NB4 (cell line): ENCODE data around the gene PSMB4.

Source experiments
- DNase-seq: peaks from one replicate; pipeline ENCODE4 v3.0.0; 2010; ENCODE audit warnings: low read depth
- H3K4me3 ChIP-seq: one replicate; pipeline ENCODE4 v1.5.1; 2011; ENCODE audit warnings: mild to moderate bottlenecking, low read depth, low read length, moderate library complexity
- CTCF ChIP-seq: IDR thresholded peaks from one replicate; pipeline ENCODE4 v1.5.1; 2012; ENCODE audit warnings: low read depth, low read length
- MYC ChIP-seq: IDR thresholded peaks from 2 replicates; pipeline ENCODE4 v1.6.1; 2011; ENCODE audit warnings: low read depth, low read length
- POLR2A ChIP-seq: IDR thresholded peaks from 2 replicates; pipeline ENCODE4 v1.6.1; 2011; ENCODE audit warnings: mild to moderate bottlenecking; ENCODE audit not compliant: insufficient read length; ENCODE audit errors: extremely low read depth
- TF ChIP-seq, protein P1 (sequence below): IDR thresholded peaks from 2 replicates; pipeline ENCODE4 v1.6.1; 2011; ENCODE audit warnings: low read depth, low read length

PSMB4 gene

GRCh38 chr1:151401125-151401788 lies 1.9 kb downstream of the PSMB4 start:
- TF ChIP-seq POLR2A (no peak), CTCF (no peak), MYC (no peak)
- TF ChIP-seq, protein P1, sequence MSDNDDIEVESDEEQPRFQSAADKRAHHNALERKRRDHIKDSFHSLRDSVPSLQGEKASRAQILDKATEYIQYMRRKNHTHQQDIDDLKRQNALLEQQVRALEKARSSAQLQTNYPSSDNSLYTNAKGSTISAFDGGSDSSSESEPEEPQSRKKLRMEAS: no peak

GRCh38 chr1:151401860-151402259 lies 2.5 kb downstream of the PSMB4 start:
- DNase-seq: no peak
- no peak overlapping the region for H3K4me3 ChIP-seq
- TF ChIP-seq POLR2A: no peak
- TF ChIP-seq CTCF: no peak
- TF ChIP-seq, protein P1: no peak
- TF ChIP-seq MYC: no peak

More at GRCh38 chr1:151401125-151401788, 1.9 kb downstream of the PSMB4 start:
- no peak for DNase-seq
- H3K4me3 ChIP-seq: peak overlapping the region; percentile 96

GRCh38 chr1:151402764-151403163 lies 3.4 kb downstream of the PSMB4 start:
- no peak overlapping the region for H3K4me3 ChIP-seq
- TF ChIP-seq, protein P1: no peak
- TF ChIP-seq POLR2A: no peak
- TF ChIP-seq MYC: no peak
- TF ChIP-seq CTCF: no peak
- no peak for DNase-seq

DNA sequence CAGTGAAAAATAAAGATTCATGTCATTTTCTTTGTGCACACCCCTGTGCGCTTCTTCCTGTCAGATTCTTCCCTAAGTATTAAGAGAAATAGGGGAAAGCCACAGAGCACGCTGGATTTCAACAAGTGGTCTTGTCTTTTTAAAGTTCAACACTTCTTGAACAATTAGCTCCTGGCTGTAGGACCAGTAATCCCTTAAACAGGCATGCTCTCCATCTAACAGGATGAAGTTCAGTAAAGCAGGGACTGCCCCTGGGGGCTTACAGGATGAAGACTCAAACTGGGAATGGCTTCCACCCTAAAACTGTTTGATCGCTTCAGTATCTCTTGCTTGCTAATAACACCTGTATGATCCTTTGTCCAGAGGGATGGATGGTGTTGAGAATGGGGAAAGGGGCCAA lies 4.2 kb downstream of the PSMB4 start:
- TF ChIP-seq, protein P1: no peak
- no peak overlapping the region for H3K4me3 ChIP-seq
- no peak for DNase-seq

DNA sequence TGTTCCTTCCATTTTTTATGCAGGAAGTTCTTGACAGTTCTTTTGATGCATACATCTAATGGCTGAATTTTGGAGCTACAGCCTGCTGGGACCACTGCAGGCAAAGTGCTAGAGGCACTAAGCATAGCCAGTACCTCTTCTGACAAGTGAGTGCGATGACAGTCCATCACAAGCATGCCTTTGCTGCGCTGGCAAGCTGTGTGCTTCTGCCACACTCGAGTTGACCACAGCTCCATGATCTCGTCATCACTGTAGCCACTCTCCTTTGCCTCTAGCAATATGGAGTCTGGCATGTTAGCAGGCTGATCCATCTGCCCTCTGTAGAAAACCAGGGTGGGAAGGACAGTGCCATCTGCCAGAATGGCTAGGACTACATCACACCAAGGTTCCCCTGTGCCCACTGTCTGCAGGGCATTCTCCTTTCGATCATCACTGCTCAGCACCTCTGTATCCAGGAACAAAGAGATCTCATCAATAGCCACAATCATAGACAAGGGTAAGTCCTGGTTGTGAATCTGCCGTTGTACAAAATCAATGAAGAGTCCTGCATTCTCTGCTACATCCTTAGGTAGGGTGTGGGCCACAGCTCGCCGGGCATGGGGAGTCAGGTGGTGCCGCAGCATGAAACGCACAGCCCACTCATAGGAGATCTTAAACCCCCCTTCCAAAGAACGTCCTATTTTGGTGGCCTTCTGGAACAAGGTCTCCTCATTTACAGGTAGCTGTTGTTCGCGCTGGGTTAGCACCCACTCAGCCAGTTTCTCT lies 6.0 kb downstream of the PSMB4 start:
- H3K4me3 ChIP-seq: no peak overlapping the region
- TF ChIP-seq MYC (no peak), POLR2A (no peak)
- DNase-seq: no peak

DNA sequence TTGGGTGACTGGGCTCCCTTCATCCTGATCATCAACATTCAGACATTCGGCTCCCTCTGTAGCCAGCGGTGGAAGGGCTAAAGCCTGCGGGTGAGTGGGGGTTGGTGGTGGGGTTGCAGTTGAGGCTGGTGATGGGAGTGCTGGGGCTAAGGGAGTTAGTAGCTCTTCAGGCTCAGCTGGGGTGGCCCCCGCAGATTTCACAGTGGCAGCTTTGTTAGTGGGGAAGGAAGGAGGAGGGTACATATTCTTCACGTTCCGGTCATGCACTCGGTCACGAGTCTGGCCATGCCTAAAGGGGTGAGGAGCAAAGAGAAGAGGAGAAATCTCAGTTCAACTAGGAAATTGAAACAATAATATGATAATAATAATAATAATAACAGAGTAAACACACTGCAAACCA lies 6.8 kb downstream of the PSMB4 start:
- TF ChIP-seq MYC (no peak), CTCF (no peak), POLR2A (no peak)
- TF ChIP-seq, protein P1: no peak
- DNase-seq: no peak

More for the DNA sequence above, 6.8 kb downstream of the PSMB4 start:
- no peak overlapping the region for H3K4me3 ChIP-seq
